Lower lobe of right lung (tissue), 2 donors: ENCODE results near the gene PARP4. TPM values are rescaled to one million over a fixed set of nuclear protein-coding genes. Genes with fewer than 3 reads are reported as not detected.
"Not testable (repeated sequence)": the region's sequence is repeated elsewhere in the genome, so short reads cannot be mapped to it uniquely, and the experiment has no call there.

ENCODE experiments used
- ATAC-seq, 2 donors: fragments of 200-7000 bp; cut with Tn5 transposase; one replicate each; pipeline ENCODE4 v1.9.1; 2020 to 2022; ENCODE audit warnings: mild to moderate bottlenecking in 2 of 2, moderate library complexity in 2 of 2
- DNase-seq: peaks from one replicate; pipeline ENCODE4 v3.0.0-alpha.2; 2020
- H3K27ac ChIP-seq: fragments of 200-600 bp; one replicate; pipeline ENCODE4 v1.8.0; 2022
- H3K27me3 ChIP-seq: fragments of 200-600 bp; one replicate; pipeline ENCODE4 v1.8.0; 2022; ENCODE audit warnings: low read depth
- H3K36me3 ChIP-seq: fragments of 200-600 bp; one replicate; pipeline ENCODE4 v1.8.0; 2022; ENCODE audit warnings: mild to moderate bottlenecking
- H3K4me1 ChIP-seq: fragments of 200-600 bp; one replicate; pipeline ENCODE4 v1.8.0; 2022
- H3K4me3 ChIP-seq: fragments of 200-600 bp; one replicate; pipeline ENCODE4 v1.8.0; 2022; ENCODE audit warnings: mild to moderate bottlenecking
- H3K9me3 ChIP-seq: fragments of 200-600 bp; one replicate; pipeline ENCODE4 v1.8.0; 2022
- CTCF ChIP-seq: fragments of 200-600 bp; IDR thresholded peaks from one replicate; pipeline ENCODE4 v1.8.0; 2022; ENCODE audit warnings: antibody characterized with exemption, mild to moderate bottlenecking
- intact Hi-C: fragments of 100-400 bp; cut with DNase I; formaldehyde crosslinking; loops from one replicate; pipeline ENCODE4 v1.11.0; 2022
- long read RNA-seq: library from polyadenylated mRNA; unstranded; transcript quantifications from one replicate; pipeline ENCODE4 v2.0.0, GENCODE V29; 2021
- total RNA-seq: library from RNA; stranded (reverse); fragmentation: NEBNext Ultra II Directional; extraction: Animal tissue kit (Norgen Biotek cat#: 25700); gene quantifications from one replicate; pipeline ENCODE4 v1.2.1, GENCODE V29; 2021
- donor health status: DM: no; HTN: yes; CAD: no; lungs with severe emphysema.

Gene PARP4
- total RNA-seq = 89.4 TPM
- long read RNA-seq, full-length matches to known transcripts = 14 of 82 reads
- long read RNA-seq, partial matches to known transcripts = 48 of 82 reads
- long read RNA-seq, other reads (novel, unspliced or antisense) = 20 of 82 reads

GRCh38 chr13:24512197-24512907 is at the start of gene PARP4:
PARP4 (minus strand) TSS chr13:24512778; CDS start chr13:24503776, 9,002 bp downstream.
- ATAC-seq (peak; percentile 96 to 97), DNase-seq (peak; percentile 91)
- TF ChIP-seq CTCF = no peak
- Histone ChIP-seq H3K27me3 (no peaks in the 10 kb centered on the region), H3K4me1 (peaks cover 23% of the 10 kb centered on the region), H3K4me3 (peak within 1 kb of the TSS; percentile 71), H3K9me3 (no peaks in the 10 kb centered on the region), H3K36me3 (no peaks in the 10 kb centered on the region), H3K27ac (peak within 1 kb of the TSS; percentile 94)
- intact Hi-C loops = no loop called here

GRCh38 chr13:24560579-24561187 is 48.1 kb upstream of the PARP4 start:
- H3K27ac ChIP-seq, ATAC-seq, DNase-seq, H3K27me3 ChIP-seq, H3K4me3 ChIP-seq, H3K9me3 ChIP-seq, H3K36me3 ChIP-seq, H3K4me1 ChIP-seq, intact Hi-C loops: not testable (repeated sequence)

- H3K27ac ChIP-seq, H3K27me3 ChIP-seq, H3K9me3 ChIP-seq, DNase-seq, H3K4me3 ChIP-seq, intact Hi-C loops, H3K4me1 ChIP-seq, H3K36me3 ChIP-seq, ATAC-seq: not testable (repeated sequence)
Observed at GRCh38 chr13:24559431-24560218, 47.0 kb upstream of the PARP4 start.

GRCh38 chr13:24557081-24557480 is 44.5 kb upstream of the PARP4 start:
- DNase-seq (no peak), ATAC-seq (no peak)
- Histone ChIP-seq H3K9me3 (no peaks in the 10 kb centered on the region), H3K36me3 (no peaks in the 10 kb centered on the region), H3K4me3 (no peak overlapping the region), H3K27ac (no peak overlapping the region), H3K27me3 (no peaks in the 10 kb centered on the region), H3K4me1 (no peaks in the 10 kb centered on the region)
- no peak for TF ChIP-seq CTCF
- intact Hi-C loops = no loop called here

GRCh38 chr13:24553892-24554291 is 41.3 kb upstream of the PARP4 start:
- H3K27me3 ChIP-seq, H3K4me1 ChIP-seq, H3K27ac ChIP-seq, ATAC-seq, H3K4me3 ChIP-seq, intact Hi-C loops, H3K36me3 ChIP-seq, H3K9me3 ChIP-seq, DNase-seq: not testable (repeated sequence)

GRCh38 chr13:24541476-24542352 is 29.1 kb upstream of the PARP4 start:
- H3K36me3 ChIP-seq, intact Hi-C loops, H3K27ac ChIP-seq, H3K4me1 ChIP-seq, H3K9me3 ChIP-seq: not testable (repeated sequence)
- peaks cover 24% of the 10 kb centered on the region for H3K27me3 ChIP-seq
- ATAC-seq (peak; percentile 68), DNase-seq (peak; percentile 68)
- peak overlapping the region; percentile 50 for H3K4me3 ChIP-seq

- DNase-seq (no peak), ATAC-seq (peak in 1 of 2 donors; percentile 35)
- no peaks in the 10 kb centered on the region for H3K36me3 ChIP-seq
- peaks cover 5% of the 10 kb centered on the region for H3K4me1 ChIP-seq
- peaks cover 24% of the 10 kb centered on the region for H3K27me3 ChIP-seq
- intact Hi-C loops = no loop called here
- H3K4me3 ChIP-seq = peak overlapping the region; percentile 50
- TF ChIP-seq CTCF = peak; percentile 3
- no peak overlapping the region for H3K27ac ChIP-seq
- no peaks in the 10 kb centered on the region for H3K9me3 ChIP-seq
Observed at GRCh38 chr13:24541127-24541475, 28.5 kb upstream of the PARP4 start.
